Measurements from ENCODE around the gene OIP5. TPM values are rescaled to one million over a fixed set of nuclear protein-coding genes. Genes with fewer than 3 reads are reported as not detected.
"Not testable (repeated sequence)": the region's sequence is repeated elsewhere in the genome, so short reads cannot be mapped to it uniquely, and the experiment has no call there.

Gene OIP5
- polyA plus RNA-seq, 1 donor (not counting 4 experiments of a cell fraction or from before 2014, with no cell fraction given) = 9.8 TPM

DNA sequence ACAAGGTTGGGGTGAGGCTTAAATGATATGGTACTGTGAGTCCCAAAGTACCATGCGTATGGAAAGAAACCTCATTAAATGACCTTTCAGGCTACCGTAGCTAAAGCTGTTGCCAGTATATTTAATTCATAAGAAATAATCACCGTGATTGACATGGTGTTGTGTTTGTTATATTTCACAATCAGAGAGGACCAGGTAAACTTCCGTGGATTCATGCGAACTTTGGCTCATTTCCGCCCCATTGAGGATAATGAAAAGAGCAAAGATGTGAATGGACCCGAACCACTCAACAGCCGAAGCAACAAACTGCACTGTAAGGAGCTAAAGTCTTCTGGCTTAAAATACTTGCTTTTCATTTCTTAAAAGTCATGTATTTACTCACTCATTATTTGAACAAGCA, 69.8 kb downstream of the OIP5 start:
- Histone ChIP-seq H3K4me2 (ENCODE audit: control insufficient read depth, extremely low read depth, insufficient read depth, low read depth, low read length) (no peak overlapping the region), H2AFZ (ENCODE audit: control insufficient read depth, low read length) (no peak overlapping the region), H3K9me1 (ENCODE audit: control insufficient read depth, extremely low read depth, insufficient read depth, low read length) (no peaks in the 10 kb centered on the region), H3K9ac (ENCODE audit: control insufficient read depth, extremely low read depth, insufficient read depth, low read length) (no peak overlapping the region), H3K27me3 (ENCODE audit: control insufficient read depth, extremely low read depth, insufficient read depth, low read length) (no peaks in the 10 kb centered on the region), H3K4me3 (ENCODE audit: control insufficient read depth in 2 of 3, extremely low read depth in 1 of 3, insufficient read depth in 2 of 3, low read depth in 1 of 3, low read length in 3 of 3) (no peak overlapping the region), H3K4me1 (ENCODE audit: control insufficient read depth, extremely low read depth, insufficient read depth, low read length) (peaks cover 10% of the 10 kb centered on the region), H3K9me3 (ENCODE audit: control insufficient read depth, low read depth, low read length) (no peaks in the 10 kb centered on the region), H3K36me3 (ENCODE audit: control insufficient read depth in 2 of 2, extremely low read depth in 1 of 2, insufficient read depth in 2 of 2, low read length in 2 of 2) (peaks cover 13 to 28% of the 10 kb centered on the region in 2 experiments), H3K27ac (ENCODE audit: control insufficient read depth, insufficient read depth, low read length) (no peak overlapping the region), H3K79me2 (ENCODE audit: control insufficient read depth, insufficient read depth, low read length) (no peaks in the 10 kb centered on the region), H4K20me1 (ENCODE audit: control insufficient read depth, extremely low read depth, insufficient read depth, low read length) (no peaks in the 10 kb centered on the region)
- no peak for FAIRE-seq
- dilution Hi-C loops (cut with MboI; ENCODE audit: extremely low pct_ligation_motif_present, low sequenced_read_pairs) = no loop called here
- DNase-seq (ENCODE audit: low read depth, low spot score) = no peak
- TF ChIP-seq, protein P1, sequence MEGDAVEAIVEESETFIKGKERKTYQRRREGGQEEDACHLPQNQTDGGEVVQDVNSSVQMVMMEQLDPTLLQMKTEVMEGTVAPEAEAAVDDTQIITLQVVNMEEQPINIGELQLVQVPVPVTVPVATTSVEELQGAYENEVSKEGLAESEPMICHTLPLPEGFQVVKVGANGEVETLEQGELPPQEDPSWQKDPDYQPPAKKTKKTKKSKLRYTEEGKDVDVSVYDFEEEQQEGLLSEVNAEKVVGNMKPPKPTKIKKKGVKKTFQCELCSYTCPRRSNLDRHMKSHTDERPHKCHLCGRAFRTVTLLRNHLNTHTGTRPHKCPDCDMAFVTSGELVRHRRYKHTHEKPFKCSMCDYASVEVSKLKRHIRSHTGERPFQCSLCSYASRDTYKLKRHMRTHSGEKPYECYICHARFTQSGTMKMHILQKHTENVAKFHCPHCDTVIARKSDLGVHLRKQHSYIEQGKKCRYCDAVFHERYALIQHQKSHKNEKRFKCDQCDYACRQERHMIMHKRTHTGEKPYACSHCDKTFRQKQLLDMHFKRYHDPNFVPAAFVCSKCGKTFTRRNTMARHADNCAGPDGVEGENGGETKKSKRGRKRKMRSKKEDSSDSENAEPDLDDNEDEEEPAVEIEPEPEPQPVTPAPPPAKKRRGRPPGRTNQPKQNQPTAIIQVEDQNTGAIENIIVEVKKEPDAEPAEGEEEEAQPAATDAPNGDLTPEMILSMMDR (optimal IDR thresholded peaks at IDR 0.05 in 1 of 3, IDR thresholded peaks at IDR 0.05 in 1 of 3, conservative IDR thresholded peaks at IDR 0.05 in 1 of 3; ENCODE audit: extremely low read depth in 1 of 3, insufficient read depth in 2 of 3, low read length in 3 of 3) = no peak
- no peak for TF ChIP-seq EZH2 (IDR thresholded peaks at IDR 0.05; ENCODE audit: low read length)

DNA sequence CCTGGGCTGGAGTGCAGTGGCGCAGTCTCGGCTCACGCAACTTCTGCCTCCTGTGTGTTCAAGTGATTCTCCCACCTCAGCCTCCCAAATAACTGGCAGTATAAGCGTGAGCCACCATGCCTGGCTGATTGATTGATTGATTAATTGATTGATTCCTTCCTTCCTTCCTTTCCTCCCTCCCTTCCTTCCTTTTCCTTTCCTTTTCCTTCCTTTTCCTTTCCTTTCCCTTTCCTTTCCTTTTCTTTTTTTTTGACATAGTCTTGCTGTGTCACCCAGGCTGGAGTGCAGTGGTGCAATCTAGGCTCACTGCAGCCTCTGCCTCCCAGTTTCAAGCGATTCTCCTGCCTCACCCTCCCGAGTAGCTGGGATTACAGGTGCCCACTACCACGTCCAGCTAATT, 71.5 kb downstream of the OIP5 start:
- not testable (repeated sequence) for FAIRE-seq; H3K79me2 ChIP-seq (ENCODE audit: control insufficient read depth, insufficient read depth, low read length)

DNA sequence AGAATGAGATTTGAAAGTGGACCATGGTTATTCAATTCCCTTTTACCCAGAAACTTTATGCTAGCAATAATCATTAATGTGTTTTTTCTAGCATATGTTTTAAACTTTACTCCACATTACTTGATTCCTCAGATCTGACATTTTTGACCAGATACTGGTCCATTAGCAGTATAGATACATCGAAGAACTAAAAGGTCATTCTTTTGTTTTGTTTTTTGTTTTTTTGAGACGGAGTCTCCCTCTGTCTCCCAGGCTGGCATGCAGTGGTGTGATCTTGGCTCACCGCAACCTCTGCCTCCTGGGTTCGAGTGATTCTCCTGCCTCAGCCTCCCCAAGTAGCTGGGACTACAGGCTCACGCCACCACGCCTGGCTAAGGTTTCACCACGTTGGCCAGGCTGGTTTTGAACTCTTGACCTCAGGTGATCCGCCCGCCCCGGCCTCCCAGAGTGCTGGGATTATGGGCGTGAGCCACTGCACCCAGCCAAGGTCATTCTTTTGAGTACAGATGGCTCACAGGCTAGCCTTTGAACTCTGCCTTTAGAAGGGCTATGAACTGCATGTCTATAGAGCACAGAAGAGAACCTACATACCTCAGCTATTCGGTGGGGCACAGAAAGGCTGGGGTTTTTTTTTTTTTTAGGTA, 72.7 kb downstream of the OIP5 start:
- no peaks in the 10 kb centered on the region for H3K9me1 ChIP-seq (ENCODE audit: control insufficient read depth, extremely low read depth, insufficient read depth, low read length)
- FAIRE-seq = no peak
- no peak overlapping the region for H3K4me2 ChIP-seq (ENCODE audit: control insufficient read depth, extremely low read depth, insufficient read depth, low read depth, low read length)

More for the DNA sequence above, 71.5 kb downstream of the OIP5 start:
- dilution Hi-C loops (cut with MboI; ENCODE audit: extremely low pct_ligation_motif_present, low sequenced_read_pairs); H3K27ac ChIP-seq (ENCODE audit: control insufficient read depth, insufficient read depth, low read length); H4K20me1 ChIP-seq (ENCODE audit: control insufficient read depth, extremely low read depth, insufficient read depth, low read length); H3K4me3 ChIP-seq (ENCODE audit: control insufficient read depth in 2 of 3, extremely low read depth in 1 of 3, insufficient read depth in 2 of 3, low read depth in 1 of 3, low read length in 3 of 3); H3K4me2 ChIP-seq (ENCODE audit: control insufficient read depth, extremely low read depth, insufficient read depth, low read depth, low read length); H3K9me1 ChIP-seq (ENCODE audit: control insufficient read depth, extremely low read depth, insufficient read depth, low read length); H2AFZ ChIP-seq (ENCODE audit: control insufficient read depth, low read length); DNase-seq (ENCODE audit: low read depth, low spot score); H3K9ac ChIP-seq (ENCODE audit: control insufficient read depth, extremely low read depth, insufficient read depth, low read length); H3K27me3 ChIP-seq (ENCODE audit: control insufficient read depth, extremely low read depth, insufficient read depth, low read length); H3K9me3 ChIP-seq (ENCODE audit: control insufficient read depth, low read depth, low read length): not testable (repeated sequence)
- H3K36me3 ChIP-seq (ENCODE audit: control insufficient read depth in 2 of 2, extremely low read depth in 1 of 2, insufficient read depth in 2 of 2, low read length in 2 of 2) = peaks cover 13 to 27% of the 10 kb centered on the region in 2 experiments
- peaks cover 17% of the 10 kb centered on the region for H3K4me1 ChIP-seq (ENCODE audit: control insufficient read depth, extremely low read depth, insufficient read depth, low read length)

More for the DNA sequence above, 72.7 kb downstream of the OIP5 start:
- Histone ChIP-seq H3K9me3 (ENCODE audit: control insufficient read depth, low read depth, low read length) (no peaks in the 10 kb centered on the region), H3K4me1 (ENCODE audit: control insufficient read depth, extremely low read depth, insufficient read depth, low read length) (peaks cover 17% of the 10 kb centered on the region), H4K20me1 (ENCODE audit: control insufficient read depth, extremely low read depth, insufficient read depth, low read length) (no peaks in the 10 kb centered on the region), H3K27me3 (ENCODE audit: control insufficient read depth, extremely low read depth, insufficient read depth, low read length) (no peaks in the 10 kb centered on the region), H3K9ac (ENCODE audit: control insufficient read depth, extremely low read depth, insufficient read depth, low read length) (no peak overlapping the region), H2AFZ (ENCODE audit: control insufficient read depth, low read length) (no peak overlapping the region), H3K27ac (ENCODE audit: control insufficient read depth, insufficient read depth, low read length) (no peak overlapping the region), H3K36me3 (ENCODE audit: control insufficient read depth in 2 of 2, extremely low read depth in 1 of 2, insufficient read depth in 2 of 2, low read length in 2 of 2) (peaks cover 12 to 22% of the 10 kb centered on the region in 2 experiments), H3K79me2 (ENCODE audit: control insufficient read depth, insufficient read depth, low read length) (no peaks in the 10 kb centered on the region), H3K4me3 (ENCODE audit: control insufficient read depth in 2 of 3, extremely low read depth in 1 of 3, insufficient read depth in 2 of 3, low read depth in 1 of 3, low read length in 3 of 3) (no peak overlapping the region)
- dilution Hi-C loops (cut with MboI; ENCODE audit: extremely low pct_ligation_motif_present, low sequenced_read_pairs) = no loop called here
- no peak for TF ChIP-seq EZH2 (IDR thresholded peaks at IDR 0.05; ENCODE audit: low read length)
- TF ChIP-seq, protein P1 (optimal IDR thresholded peaks at IDR 0.05 in 1 of 3, IDR thresholded peaks at IDR 0.05 in 1 of 3, conservative IDR thresholded peaks at IDR 0.05 in 1 of 3; ENCODE audit: extremely low read depth in 1 of 3, insufficient read depth in 2 of 3, low read length in 3 of 3) = no peak
- DNase-seq (ENCODE audit: low read depth, low spot score) = no peak

Measured in keratinocyte (primary cell).